ENCODE data around the gene DDX54.
A peak's percentile ranks its signal among the peaks of the same experiment; 100 is the strongest.

Gene DDX54, protein sequence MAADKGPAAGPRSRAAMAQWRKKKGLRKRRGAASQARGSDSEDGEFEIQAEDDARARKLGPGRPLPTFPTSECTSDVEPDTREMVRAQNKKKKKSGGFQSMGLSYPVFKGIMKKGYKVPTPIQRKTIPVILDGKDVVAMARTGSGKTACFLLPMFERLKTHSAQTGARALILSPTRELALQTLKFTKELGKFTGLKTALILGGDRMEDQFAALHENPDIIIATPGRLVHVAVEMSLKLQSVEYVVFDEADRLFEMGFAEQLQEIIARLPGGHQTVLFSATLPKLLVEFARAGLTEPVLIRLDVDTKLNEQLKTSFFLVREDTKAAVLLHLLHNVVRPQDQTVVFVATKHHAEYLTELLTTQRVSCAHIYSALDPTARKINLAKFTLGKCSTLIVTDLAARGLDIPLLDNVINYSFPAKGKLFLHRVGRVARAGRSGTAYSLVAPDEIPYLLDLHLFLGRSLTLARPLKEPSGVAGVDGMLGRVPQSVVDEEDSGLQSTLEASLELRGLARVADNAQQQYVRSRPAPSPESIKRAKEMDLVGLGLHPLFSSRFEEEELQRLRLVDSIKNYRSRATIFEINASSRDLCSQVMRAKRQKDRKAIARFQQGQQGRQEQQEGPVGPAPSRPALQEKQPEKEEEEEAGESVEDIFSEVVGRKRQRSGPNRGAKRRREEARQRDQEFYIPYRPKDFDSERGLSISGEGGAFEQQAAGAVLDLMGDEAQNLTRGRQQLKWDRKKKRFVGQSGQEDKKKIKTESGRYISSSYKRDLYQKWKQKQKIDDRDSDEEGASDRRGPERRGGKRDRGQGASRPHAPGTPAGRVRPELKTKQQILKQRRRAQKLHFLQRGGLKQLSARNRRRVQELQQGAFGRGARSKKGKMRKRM

GRCh38 chr12:113185180-113186032 is at the start of gene DDX54, which contains the start of gene RITA1:
Gene DDX54 (minus strand): TSS chr12:113185478. CDS start chr12:113185451, 27 bp downstream.
Gene RITA1 (plus strand): TSS chr12:113185721. CDS start chr12:113186747, 1,026 bp downstream.
- H3K4me2 ChIP-seq (ENCODE audit: low read length): peak within 1 kb of the TSS; percentile 74
- TF ChIP-seq EZH2 (IDR thresholded peaks at IDR 0.05; ENCODE audit: borderline replicate concordance, low read length) (no peak), CTCF (IDR thresholded peaks at IDR 0.05; ENCODE audit: low read length) (no peak)
- peaks cover 44% of the 10 kb centered on the region for H3K79me2 ChIP-seq (ENCODE audit: insufficient read depth, low read length)
- peak within 1 kb of the TSS; percentile 88 for H3K4me3 ChIP-seq (ENCODE audit: low read depth, low read length, poor library complexity, severe bottlenecking)
- no peaks in the 10 kb centered on the region for H3K9me3 ChIP-seq (ENCODE audit: low read length)
- peak within 1 kb of the TSS; percentile 76 for H3K27ac ChIP-seq (ENCODE audit: low read depth, low read length, poor library complexity, severe bottlenecking)
- peaks cover 46% of the 10 kb centered on the region for H3K4me1 ChIP-seq (ENCODE audit: insufficient read depth, low read length, severe bottlenecking)
- H2AFZ ChIP-seq (ENCODE audit: low read length): no peak within 1 kb of the TSS
- no peaks in the 10 kb centered on the region for H4K20me1 ChIP-seq (ENCODE audit: insufficient read depth, low read length)
- no peaks in the 10 kb centered on the region for H3K27me3 ChIP-seq (ENCODE audit: insufficient read depth, low read length)
- H3F3A ChIP-seq (ENCODE audit: insufficient read depth, low read length): no peaks in the 10 kb centered on the region
- no peaks in the 10 kb centered on the region for H3K9me2 ChIP-seq (ENCODE audit: low read depth, low read length)
- peak within 1 kb of the TSS; percentile 82 for H3K9ac ChIP-seq (ENCODE audit: low read length)
- peaks cover 56% of the 10 kb centered on the region for H3K36me3 ChIP-seq (ENCODE audit: insufficient read depth, low read length)

GRCh38 chr12:113234483-113234882 is 49.2 kb upstream of the DDX54 start:
- peaks cover 96% of the 10 kb centered on the region for H3K36me3 ChIP-seq (ENCODE audit: insufficient read depth, low read length)
- H3K4me2 ChIP-seq (ENCODE audit: low read length): no peak overlapping the region
- H3K27ac ChIP-seq (ENCODE audit: low read depth, low read length, poor library complexity, severe bottlenecking): peak overlapping the region; percentile 93
- no peak overlapping the region for H2AFZ ChIP-seq (ENCODE audit: low read length)
- TF ChIP-seq CTCF (IDR thresholded peaks at IDR 0.05; ENCODE audit: low read length) (no peak), EZH2 (IDR thresholded peaks at IDR 0.05; ENCODE audit: borderline replicate concordance, low read length) (no peak)
- no peaks in the 10 kb centered on the region for H4K20me1 ChIP-seq (ENCODE audit: insufficient read depth, low read length)
- H3K79me2 ChIP-seq (ENCODE audit: insufficient read depth, low read length): 0 out of 2 replicates have a peak, but pooled peaks cover 6% of the 10 kb centered on the region
- H3K4me3 ChIP-seq (ENCODE audit: low read depth, low read length, poor library complexity, severe bottlenecking): no peak overlapping the region
- H3F3A ChIP-seq (ENCODE audit: insufficient read depth, low read length): no peaks in the 10 kb centered on the region
- H3K27me3 ChIP-seq (ENCODE audit: insufficient read depth, low read length): no peaks in the 10 kb centered on the region
- no peaks in the 10 kb centered on the region for H3K9me3 ChIP-seq (ENCODE audit: low read length)
- H3K9ac ChIP-seq (ENCODE audit: low read length): no peak overlapping the region
- no peaks in the 10 kb centered on the region for H3K9me2 ChIP-seq (ENCODE audit: low read depth, low read length)
- H3K4me1 ChIP-seq (ENCODE audit: insufficient read depth, low read length, severe bottlenecking): peaks cover 70% of the 10 kb centered on the region

GRCh38 chr12:113233967-113234366 is 48.7 kb upstream of the DDX54 start:
- Histone ChIP-seq H3K4me1 (ENCODE audit: insufficient read depth, low read length, severe bottlenecking) (peaks cover 70% of the 10 kb centered on the region), H3K4me2 (ENCODE audit: low read length) (no peak overlapping the region), H4K20me1 (ENCODE audit: insufficient read depth, low read length) (no peaks in the 10 kb centered on the region)

More at GRCh38 chr12:113233967-113234366, 48.7 kb upstream of the DDX54 start:
- Histone ChIP-seq H3K27me3 (ENCODE audit: insufficient read depth, low read length) (no peaks in the 10 kb centered on the region), H3K36me3 (ENCODE audit: insufficient read depth, low read length) (peaks cover 96% of the 10 kb centered on the region), H3K4me3 (ENCODE audit: low read depth, low read length, poor library complexity, severe bottlenecking) (no peak overlapping the region), H3K9me2 (ENCODE audit: low read depth, low read length) (no peaks in the 10 kb centered on the region), H3K9me3 (ENCODE audit: low read length) (no peaks in the 10 kb centered on the region), H3K9ac (ENCODE audit: low read length) (no peak overlapping the region), H3F3A (ENCODE audit: insufficient read depth, low read length) (0 out of 2 replicates have a peak, but pooled peaks cover 1% of the 10 kb centered on the region), H3K79me2 (ENCODE audit: insufficient read depth, low read length) (0 out of 2 replicates have a peak, but pooled peaks cover 6% of the 10 kb centered on the region), H3K27ac (ENCODE audit: low read depth, low read length, poor library complexity, severe bottlenecking) (peak overlapping the region; percentile 93), H2AFZ (ENCODE audit: low read length) (no peak overlapping the region)
- TF ChIP-seq CTCF (IDR thresholded peaks at IDR 0.05; ENCODE audit: low read length) (no peak), EZH2 (IDR thresholded peaks at IDR 0.05; ENCODE audit: borderline replicate concordance, low read length) (no peak)
